GM23248 (cell line): ENCODE results near the gene SLAMF1.
"Not testable (repeated sequence)": the region's sequence is repeated elsewhere in the genome, so short reads cannot be mapped to it uniquely, and the experiment has no call there.

Source experiments
- EZH2 ChIP-seq: fragments of 200-600 bp; sonication (generic); IDR thresholded peaks from 2 replicates; pipeline ENCODE4 v1.6.1; 2018; ENCODE audit warnings: antibody characterized with exemption, mild to moderate bottlenecking; ENCODE audit not compliant: insufficient read depth, poor library complexity, severe bottlenecking
- EZH2phosphoT487 ChIP-seq: fragments of 200-600 bp; sonication (generic); IDR thresholded peaks from 2 replicates; pipeline ENCODE4 v1.6.1; 2018; ENCODE audit warnings: antibody characterized with exemption, moderate library complexity, mild to moderate bottlenecking, low read depth; ENCODE audit not compliant: insufficient read depth

- not testable (repeated sequence) for TF ChIP-seq EZH2, EZH2phosphoT487
Observed at GRCh38 chr1:160582976-160583375, 63.9 kb downstream of the SLAMF1 start.
